Fibroblast of mammary gland (primary cell): ENCODE data around the gene ARL2.

Source experiments
- DNase-seq: peaks from one replicate; pipeline ENCODE4 v3.0.0-alpha.2; 2010; ENCODE audit warnings: low read depth
- H3K4me3 ChIP-seq: 2 replicates; pipeline ENCODE4 v1.5.1; 2011; ENCODE audit warnings: low read depth, mild to moderate bottlenecking, low read length, moderate library complexity; ENCODE audit not compliant: control insufficient read depth
- CTCF ChIP-seq: conservative IDR thresholded peaks from 2 replicates; pipeline ENCODE4 v1.5.1; 2011; ENCODE audit warnings: low read depth, low read length, inconsistent platforms; ENCODE audit not compliant: control insufficient read depth, insufficient read depth

Gene ARL2

GRCh38 chr11:65055538-65055937, 41.6 kb downstream of the ARL2 start:
- H3K4me3 ChIP-seq, result no peak overlapping the region
- TF ChIP-seq CTCF, result no peak
- DNase-seq, result no peak

GRCh38 chr11:65056999-65057398, 43.0 kb downstream of the ARL2 start:
- TF ChIP-seq CTCF, result no peak
- DNase-seq, result no peak
- no peak overlapping the region for H3K4me3 ChIP-seq

- DNase-seq, result no peak
- TF ChIP-seq CTCF, result no peak
- H3K4me3 ChIP-seq, result no peak overlapping the region
Measured at GRCh38 chr11:65057526-65057925, 43.6 kb downstream of the ARL2 start.

GRCh38 chr11:65058012-65058411, 44.1 kb downstream of the ARL2 start:
- no peak for DNase-seq
- no peak for TF ChIP-seq CTCF
- H3K4me3 ChIP-seq, result no peak overlapping the region

- H3K4me3 ChIP-seq, result no peak within 1 kb of the TSS
- DNase-seq, result no peak
- TF ChIP-seq CTCF, result no peak
Measured at GRCh38 chr11:65058419-65059054, 44.6 kb downstream of the ARL2 start, which contains the start of gene NAALADL1. Gene NAALADL1 (minus strand): TSS chr11:65058553. CDS start chr11:65058521, 32 bp downstream.

GRCh38 chr11:65059523-65059922, 45.6 kb downstream of the ARL2 start:
- no peak for TF ChIP-seq CTCF
- H3K4me3 ChIP-seq, result no peak overlapping the region
- DNase-seq, result no peak

GRCh38 chr11:65059959-65060824, 46.2 kb downstream of the ARL2 start:
- H3K4me3 ChIP-seq, result no peak overlapping the region

More at GRCh38 chr11:65059959-65060824, 46.2 kb downstream of the ARL2 start:
- DNase-seq, result no peak
- no peak for TF ChIP-seq CTCF
